GM18909 (cell line): ENCODE results near the gene ROPN1B.
"Not testable (repeated sequence)": the region's sequence is repeated elsewhere in the genome, so short reads cannot be mapped to it uniquely, and the experiment has no call there.

ENCODE experiments used
- ATAC-seq: cut with Tn5 transposase; IDR thresholded peaks from one replicate; pipeline ENCODE4 v1.9.1; 2021; ENCODE audit warnings: mild to moderate bottlenecking; ENCODE audit not compliant: unreplicated experiment, poor library complexity

The ROPN1B gene

DNA sequence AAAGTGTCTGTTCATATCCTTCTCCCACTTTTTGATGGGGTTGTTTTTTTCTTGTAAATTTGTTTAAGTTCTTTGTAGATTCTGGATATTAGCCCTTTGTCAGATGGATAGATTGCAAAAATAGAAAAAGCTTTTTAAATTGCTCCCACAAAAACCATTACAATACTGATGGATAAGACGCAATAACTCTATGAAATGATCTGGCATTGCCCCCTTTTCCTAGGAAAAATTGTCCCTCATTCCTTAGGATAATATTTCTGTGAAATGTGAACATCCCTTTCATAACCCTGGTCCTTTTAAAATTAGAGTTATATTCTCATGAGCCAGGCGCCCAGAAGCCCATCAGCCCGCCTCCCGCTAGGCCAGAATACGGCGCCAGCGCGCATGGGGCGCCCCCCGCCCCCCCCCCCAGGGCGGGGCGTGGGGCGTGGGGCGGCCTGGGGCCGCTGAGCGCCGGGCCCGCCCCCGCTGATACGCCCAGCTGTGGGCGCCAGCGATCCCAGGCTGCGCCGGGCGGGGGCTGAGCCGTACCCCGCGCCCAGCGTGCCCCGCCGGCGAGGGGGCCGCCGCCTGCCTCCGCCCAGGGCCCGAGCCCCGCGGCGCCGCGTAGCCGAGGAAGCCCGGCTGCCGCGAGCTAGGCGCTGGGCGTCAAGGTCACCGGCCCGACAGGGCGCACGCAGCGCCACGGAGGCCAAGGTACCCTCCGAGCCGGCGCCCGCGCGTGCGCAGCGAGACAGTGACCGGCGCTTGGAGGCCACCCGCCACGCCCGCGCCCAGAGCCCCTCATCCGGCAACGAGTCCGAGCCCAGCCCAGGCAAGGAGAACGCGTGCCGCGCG lies 11.1 kb upstream of the ROPN1B start:
- no peak for ATAC-seq

DNA sequence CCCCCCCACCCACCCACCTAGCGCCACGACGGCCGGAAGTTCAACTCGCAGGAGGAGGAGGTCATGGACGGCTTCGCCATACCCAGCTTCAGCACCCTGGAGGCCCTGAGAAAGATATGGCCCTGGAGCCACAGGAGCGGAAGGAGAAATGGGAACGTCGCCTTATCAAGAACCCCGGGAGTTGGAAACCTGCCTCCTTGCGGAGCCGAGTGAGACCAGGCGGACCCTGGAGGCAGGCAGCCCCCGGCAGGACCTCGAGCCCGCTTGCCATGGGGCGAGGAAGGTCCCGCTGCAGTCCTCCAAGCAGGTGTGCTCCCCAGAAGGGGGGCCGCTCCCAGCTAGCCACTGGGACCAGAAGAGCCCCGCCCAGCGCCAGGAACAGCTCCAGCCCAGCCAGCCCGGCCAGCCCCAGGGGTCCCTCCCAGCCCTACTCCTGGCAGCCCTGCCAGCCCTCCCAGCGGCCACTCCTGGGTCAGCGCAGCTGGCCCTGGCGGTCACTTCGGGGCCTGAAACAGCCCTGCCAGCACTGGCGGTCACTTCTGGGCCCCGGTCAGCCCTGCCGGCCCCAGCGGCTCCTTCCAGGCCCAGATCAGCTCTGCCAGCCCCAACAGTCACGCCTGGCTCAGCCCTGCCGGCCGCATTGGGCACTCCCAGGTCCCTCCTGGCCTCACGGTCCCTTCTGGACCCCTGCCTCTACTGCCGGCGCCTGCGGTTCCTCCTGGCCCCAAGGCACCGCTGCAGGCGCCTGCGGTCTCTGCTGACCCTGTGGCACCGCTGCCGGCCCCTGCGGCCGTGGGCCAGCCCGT lies 10.3 kb upstream of the ROPN1B start:
- ATAC-seq: no peak

DNA sequence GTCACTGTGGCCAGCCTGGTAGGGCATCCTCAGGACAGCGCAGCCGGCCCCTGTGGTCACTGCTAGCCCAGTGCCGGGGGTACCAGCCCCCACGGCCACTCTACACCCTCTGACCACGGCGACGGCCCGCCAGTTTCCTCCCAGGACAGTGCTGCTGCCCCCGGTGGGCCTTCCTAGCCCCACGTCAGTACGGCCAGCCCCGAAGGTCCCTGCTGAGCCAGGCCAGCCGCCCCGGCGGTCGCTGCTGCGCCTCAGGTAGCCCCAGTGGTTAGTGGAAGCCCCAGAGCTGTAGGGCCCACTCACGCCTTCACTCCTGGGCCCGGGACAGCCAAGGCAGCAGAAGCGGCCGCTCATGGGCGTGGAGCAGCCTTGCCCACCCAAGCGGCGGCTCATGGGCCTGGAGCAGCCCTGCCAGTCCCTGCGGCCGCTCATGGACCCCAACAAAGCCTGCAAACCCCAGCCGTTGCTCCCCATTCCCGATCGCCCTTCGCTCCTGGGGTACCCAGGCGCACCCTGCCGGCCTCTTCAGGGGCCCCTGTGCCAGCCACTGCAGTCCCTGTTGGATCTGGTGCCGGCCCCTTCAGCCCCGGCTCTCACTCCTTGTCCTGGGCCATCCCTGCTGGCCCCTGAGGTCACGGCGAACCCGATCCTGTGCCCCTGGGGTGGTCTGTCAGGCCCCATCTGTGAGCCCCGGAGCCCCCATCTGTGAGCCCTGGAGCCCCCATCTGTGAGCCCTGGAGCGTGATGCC lies 9.5 kb upstream of the ROPN1B start:
- no peak for ATAC-seq

DNA sequence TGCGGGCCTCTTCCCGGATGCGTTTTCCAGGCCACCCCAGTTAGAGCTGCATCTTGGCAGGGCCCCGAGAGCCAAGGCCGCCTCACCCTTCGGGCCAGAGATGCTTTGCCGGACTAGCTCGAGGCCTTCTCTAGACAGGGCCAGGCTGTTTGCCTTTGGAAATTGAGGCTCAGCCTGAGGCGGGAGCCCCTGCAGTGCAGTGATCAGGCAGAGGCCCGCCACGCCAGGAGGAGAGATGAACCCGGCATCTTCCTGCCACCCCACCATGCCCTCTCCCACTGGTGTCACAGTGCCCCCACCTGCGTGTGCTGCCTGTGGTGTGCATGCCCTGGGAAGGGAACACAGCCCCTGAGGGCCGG lies 8.9 kb upstream of the ROPN1B start:
- no peak for ATAC-seq

DNA sequence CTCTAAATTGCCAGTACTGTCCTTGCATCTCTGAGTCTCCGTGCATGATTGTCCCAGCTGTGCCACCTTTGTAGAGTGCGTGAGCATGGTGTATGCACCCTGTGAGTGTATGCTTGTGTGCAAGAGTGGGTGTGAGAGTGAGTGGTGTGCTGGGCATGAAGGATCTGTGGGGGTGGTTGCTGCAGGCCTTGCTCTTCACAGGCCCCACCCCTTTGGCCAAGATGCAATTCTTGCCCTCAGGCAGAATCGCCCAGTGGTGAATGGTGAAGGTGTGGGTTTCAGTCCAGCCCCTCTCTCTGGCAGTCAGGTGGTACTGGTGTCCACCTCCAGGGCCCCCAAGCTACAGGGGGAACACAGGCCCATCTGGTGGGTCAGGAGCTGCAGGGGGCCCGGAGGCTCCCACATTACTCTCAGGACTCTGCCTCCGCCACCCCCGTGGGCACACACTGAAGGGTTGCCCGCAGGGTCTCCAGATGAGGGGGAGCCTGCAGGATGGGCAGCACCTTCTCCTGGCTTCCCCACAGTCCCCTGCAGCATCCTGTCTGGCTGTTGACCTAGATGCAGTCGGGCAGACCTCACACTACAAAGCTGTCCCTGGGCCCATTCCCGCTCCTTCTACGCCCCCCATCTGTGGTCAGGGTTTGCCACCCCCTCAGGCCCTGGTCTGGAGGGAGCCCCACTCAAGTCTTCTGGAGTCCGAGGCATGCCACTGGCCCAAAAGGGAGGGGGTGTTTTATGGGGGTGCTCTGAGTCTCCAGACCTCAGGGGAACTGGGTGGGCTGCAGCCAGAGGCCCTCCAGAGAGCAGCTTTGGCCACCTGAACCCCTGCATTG lies 8.3 kb upstream of the ROPN1B start:
- ATAC-seq: no peak

DNA sequence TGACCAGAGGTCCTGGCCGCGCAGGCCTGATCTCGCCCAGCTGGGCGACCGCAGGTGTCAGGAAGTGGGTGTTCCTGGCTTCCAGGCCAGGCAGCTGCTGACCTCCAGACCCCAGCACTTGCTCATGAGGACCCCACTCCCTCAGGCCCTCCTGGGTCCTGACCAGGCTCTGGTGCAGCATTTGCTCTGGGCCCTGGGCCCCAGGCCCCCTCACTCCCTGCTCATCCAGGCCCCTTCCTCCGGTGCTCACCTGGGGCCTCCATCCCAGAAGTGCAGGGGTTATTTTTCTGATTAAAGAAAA lies 7.7 kb upstream of the ROPN1B start:
- no peak for ATAC-seq

DNA sequence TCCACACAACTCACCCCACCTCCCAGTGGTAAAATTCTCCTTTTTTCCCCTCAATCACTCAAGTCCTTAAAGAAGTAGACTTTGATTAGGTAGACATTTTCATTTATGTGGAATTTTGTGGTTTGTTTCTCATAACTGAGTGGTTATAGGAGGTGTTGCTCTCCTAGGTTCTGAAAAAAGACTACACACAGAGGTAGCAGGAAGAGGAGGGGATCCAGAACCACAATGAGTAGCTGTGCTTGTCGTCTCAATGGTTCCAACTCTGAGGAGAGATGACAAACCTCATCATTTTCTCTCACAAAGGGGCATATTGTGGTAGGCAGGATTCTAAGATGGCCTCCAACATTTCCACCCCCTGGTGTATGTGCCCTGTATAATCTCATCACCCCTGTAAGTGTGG lies 5.1 kb upstream of the ROPN1B start:
- ATAC-seq: not testable (repeated sequence)

DNA sequence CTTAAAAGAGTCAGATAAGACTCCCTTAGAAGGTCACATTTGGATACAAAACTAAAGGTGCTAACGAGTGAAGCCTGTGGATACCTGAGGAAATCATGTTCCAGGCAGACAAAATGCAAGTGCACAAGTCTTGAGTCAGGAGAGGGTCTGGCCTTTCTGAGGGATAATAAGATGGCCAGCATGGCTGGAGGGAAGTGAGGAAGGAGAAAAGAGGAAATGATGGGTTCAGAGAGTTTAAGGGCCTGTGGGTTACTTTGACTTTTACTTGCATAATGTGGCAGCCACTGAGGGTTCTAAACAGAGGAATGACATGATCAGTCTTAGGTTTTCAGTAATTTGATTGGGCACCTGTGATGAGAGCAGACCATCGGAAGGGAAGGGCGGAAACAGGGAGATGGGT lies 3.5 kb upstream of the ROPN1B start:
- no peak for ATAC-seq

DNA sequence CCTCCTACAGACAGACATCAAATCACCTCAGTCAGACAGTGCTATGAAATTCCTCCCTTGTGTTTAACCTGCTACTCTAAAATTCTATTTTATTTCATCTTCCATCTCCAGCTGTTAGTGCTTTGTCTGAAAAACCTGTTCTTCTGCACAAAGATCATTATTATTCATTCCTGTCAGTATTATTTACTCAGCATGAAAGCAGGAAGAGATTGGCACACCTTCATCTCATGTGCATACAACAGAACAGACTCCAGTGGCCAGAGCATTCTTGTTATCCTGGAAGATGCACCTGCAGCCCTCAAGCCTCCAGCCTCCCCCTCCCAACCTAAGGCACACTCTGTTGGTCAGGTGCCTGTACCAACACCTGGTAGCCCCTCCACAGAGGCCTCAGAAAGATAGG lies 1.8 kb upstream of the ROPN1B start:
- ATAC-seq: no peak

DNA sequence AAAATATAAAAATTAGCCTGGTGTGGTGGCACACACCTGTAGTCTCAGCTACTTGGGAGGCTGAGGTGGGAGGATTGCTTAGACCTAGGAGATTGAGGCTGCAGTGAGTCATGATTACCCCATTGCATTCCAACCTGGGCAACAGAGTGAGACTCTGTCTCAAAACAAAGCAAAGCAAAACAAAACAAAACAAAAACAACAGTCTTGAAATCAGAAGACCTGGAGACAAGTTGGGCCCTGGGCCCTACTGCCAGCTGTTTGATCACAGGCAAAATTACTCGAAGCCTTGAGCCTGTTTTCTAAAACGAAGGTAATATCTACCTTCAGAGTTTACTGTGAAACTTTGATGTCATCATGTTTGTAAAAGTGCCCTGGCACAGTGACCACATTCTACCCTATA lies 857 bp upstream of the ROPN1B start:
- not testable (repeated sequence) for ATAC-seq

DNA sequence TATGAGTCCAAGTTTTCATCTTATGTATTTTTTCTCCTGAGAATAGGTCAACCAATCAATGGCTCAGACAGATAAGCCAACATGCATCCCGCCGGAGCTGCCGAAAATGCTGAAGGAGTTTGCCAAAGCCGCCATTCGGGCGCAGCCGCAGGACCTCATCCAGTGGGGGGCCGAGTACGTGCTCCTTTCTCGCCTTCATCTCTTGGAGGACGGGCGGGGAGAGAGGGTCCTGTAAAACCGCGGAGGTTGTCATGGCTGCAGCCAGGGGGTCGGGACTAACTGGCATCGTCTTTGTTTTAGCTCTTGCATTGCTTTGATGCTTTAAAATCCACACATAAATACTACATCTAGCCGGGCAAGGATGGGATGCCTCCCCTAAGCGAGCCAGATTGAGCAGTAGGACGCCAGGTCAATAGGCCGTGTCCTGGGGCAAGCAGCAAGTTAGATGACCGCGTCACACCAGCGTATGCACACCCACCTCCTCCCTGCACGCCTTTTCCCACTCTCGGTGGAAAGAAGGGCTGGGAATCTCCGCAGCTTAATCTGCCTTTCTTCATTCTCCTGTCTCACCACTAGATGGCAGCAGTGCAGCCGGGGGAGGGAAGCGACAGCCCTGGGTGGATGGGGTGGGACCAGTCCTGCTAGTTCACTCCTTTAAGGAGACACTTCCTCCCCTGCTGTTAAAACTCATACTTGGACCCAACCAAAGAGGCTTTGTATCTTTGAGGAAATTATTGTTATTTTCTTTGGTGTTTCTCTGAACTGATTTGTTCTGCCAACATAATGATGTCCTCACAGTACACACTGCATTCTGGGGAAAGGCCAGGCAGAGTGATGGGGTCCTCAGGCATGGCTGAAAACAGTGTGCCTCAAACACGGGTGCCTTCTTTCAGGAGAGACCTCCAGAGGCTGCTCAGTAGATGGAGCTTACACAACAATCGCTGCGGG lies 3.3 kb downstream of the ROPN1B start:
- ATAC-seq: not testable (repeated sequence)

DNA sequence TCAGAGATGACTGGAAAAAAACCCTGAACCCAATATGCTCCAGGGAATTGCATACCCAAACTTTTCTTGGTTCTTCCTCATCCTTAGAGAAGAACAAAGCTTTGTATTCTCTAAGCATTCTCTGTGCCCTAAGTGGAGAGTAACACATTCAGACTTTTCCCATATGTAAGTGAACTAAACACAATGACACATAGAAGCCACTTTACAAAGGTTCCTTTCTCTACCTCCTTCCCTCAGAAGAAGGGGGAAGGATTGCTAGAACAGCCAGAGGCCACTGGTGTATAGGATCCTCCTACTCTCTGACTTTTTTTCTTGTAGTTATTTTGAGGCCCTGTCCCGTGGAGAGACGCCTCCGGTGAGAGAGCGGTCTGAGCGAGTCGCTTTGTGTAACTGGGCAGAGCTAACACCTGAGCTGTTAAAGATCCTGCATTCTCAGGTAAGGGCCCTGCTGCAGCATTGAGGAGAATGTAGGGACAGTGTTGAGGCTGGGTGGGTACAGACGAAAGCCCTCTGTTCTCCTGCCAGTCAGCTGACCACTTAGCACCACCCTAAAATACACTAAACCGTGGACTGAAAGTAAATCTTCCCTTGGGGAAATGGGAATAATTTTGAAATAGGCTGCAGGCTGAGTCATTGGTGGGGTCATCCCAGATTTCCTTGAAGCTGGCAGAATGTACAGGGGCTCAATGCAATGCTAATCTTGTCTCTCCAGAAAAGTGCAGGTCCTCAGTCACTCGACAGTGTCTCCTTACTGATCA lies 6.4 kb downstream of the ROPN1B start:
- ATAC-seq: not testable (repeated sequence)

DNA sequence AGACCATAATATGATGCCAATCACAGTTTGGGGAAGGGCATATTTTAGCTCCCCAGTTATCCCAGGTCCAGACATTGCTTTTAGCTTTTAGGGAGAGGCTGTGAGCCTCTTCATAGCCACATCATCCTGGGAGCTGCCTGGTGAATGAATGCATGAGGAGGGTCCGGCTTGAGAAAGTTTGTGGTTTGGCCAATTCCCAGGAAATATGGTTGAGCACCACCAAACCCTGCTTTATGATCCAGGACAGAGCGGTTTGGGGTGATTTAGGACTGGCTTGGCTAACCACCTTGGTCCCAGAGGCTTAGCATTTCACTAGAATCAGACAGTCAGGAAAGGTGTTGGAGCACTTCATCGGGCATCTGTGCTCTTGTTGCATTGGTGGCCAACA lies 7.0 kb downstream of the ROPN1B start:
- ATAC-seq: not testable (repeated sequence)

DNA sequence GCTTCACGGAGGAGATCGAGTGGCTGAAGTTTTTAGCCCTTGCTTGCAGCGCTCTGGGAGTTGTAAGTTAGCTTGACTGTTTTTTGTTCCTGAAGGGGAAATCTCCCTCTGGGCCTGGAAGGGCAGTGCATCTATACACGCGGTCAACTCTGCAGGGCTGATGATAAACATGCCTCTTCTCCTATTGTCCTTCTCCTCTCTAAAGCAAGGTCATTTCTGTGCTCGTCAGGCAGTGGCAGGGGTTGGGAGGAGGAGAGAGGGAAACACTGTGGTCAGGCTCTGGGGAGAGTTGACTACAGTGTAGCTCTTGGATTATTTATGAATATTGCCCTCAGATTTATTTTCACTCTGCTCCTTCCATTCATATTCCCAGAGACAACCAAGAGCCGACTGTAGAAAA lies 8.1 kb downstream of the ROPN1B start:
- not testable (repeated sequence) for ATAC-seq

DNA sequence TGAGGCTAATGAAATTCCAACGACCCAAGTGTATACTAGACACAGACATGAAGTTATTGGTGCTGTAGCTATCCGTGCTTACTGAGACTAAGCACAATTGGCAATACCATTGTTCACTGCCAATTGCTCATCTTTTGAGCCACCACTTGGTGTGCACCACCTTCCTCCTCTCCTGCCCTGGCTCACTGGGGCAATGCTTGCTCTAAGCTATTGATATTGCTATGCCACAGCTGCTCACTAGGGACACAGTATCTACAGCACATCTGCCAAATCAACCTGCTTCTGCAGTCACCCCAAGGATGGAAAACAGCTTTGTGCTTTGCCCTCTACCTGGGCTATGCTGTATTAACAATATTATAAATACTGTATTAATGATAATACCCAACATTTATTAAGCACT lies 16.0 kb downstream of the ROPN1B start:
- not testable (repeated sequence) for ATAC-seq

DNA sequence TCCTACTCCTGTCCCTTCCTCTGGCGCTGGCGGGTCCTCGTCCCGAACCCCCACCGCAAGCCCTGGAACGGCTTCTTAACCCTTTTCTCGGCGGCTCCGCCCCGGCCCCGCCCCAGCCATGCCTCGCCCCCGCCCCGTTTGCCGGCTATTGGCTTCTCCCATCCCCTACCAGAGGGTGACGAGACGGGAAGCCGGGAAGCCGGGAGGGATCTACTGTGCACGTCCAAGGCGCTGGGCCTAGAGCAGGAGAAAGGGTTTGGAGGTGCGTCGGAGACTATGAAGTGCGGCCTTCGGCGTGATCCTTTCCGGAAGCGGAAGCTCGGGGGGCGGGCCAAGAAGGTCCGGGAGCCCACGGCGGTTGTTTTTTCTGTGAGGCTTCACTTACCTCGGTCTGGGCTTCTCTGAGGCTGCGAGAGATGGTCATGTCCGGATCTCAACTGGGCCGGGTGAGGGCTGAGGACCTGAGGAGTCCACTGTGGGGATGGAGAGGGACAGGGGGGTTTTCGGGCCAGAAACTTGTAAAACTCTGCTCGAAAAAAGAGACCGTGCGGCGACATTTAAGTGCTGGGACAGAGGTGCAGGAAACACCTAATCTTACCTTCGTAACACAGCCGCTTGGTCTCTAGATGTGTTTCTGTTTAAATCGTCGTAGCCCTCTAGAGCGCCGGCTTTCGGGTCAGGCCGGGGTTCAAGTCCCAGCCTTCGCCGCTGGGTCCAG lies 21.4 kb downstream of the ROPN1B start:
- peak; percentile 90 for ATAC-seq

DNA sequence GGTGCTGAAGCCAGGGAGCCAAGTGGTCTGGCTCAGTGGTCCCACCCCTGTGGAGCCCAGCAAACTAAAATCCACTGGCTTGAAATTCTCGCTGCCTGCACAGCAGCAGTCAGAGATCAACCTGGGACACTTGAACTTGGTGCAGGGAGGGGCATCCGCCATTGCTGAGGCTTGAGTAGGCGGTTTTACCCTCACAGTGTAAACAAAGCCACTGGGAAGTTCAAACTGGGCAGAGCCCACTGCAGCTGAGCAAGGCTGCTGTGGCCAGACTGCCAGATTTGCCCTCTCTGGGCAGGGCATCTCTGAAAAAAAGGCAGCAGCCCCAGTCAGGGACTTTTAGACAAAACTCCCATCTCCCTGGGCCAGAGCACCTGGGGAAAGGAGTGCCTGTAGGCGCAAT lies 27.8 kb downstream of the ROPN1B start:
- not testable (repeated sequence) for ATAC-seq

DNA sequence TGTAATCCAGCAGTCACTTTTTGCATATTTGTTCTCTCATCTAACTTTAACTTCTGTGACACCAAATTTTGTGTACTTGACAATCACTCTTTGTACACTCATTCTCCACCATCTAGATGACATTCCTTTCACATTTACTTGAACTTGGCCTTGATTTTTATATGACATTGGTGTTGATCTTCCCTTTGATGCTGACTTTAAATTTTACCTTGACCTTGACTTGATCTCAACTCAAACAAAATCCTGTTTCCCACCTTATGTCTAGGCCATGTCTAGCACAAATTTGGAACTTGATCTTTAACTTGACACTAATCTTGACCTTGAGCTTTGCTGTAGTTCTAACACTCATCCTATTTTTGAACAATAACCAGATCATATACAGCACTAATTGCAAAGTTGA lies 33.2 kb downstream of the ROPN1B start:
- no peak for ATAC-seq
